Mesodermal cell (in vitro differentiated cells): ENCODE data around the gene LRP1B.
"Not testable (repeated sequence)": the region's sequence is repeated elsewhere in the genome, so short reads cannot be mapped to it uniquely, and the experiment has no call there.

Experiments used
- H3K27ac ChIP-seq: 2 replicates; pipeline ENCODE4 v1.7.0; 2013; ENCODE audit warnings: mild to moderate bottlenecking, low read depth, low read length, moderate library complexity; ENCODE audit not compliant: severe bottlenecking
- H3K36me3 ChIP-seq: 2 replicates; pipeline ENCODE4 v1.7.1; 2013; ENCODE audit warnings: mild to moderate bottlenecking, low read length, moderate library complexity; ENCODE audit not compliant: control insufficient read depth, insufficient read depth
- H3K4me1 ChIP-seq: one replicate; pipeline ENCODE4 v1.7.1; 2013; ENCODE audit warnings: mild to moderate bottlenecking, low read length; ENCODE audit not compliant: insufficient read depth, control insufficient read depth, poor library complexity, severe bottlenecking
- H3K4me3 ChIP-seq: 2 replicates; pipeline ENCODE4 v1.7.0; 2013; ENCODE audit warnings: low read length, control low read depth, mild to moderate bottlenecking; ENCODE audit not compliant: insufficient read depth, poor library complexity, severe bottlenecking; ENCODE audit errors: extremely low read depth
- H3K9me3 ChIP-seq: 2 replicates; pipeline ENCODE4 v1.7.1; 2013; ENCODE audit warnings: mild to moderate bottlenecking, low read length, moderate library complexity; ENCODE audit not compliant: control insufficient read depth
- WGBS, 2 experiments: methylation state at CpG; one replicate each; pipeline ENCODE4 v1.1.5; 2013; ENCODE audit warnings: missing lambda C conversion rate in 2 of 2; ENCODE audit not compliant: insufficient coverage in 2 of 2; 5-methylcytosine and 5-hydroxymethylcytosine counted together

The LRP1B gene

DNA sequence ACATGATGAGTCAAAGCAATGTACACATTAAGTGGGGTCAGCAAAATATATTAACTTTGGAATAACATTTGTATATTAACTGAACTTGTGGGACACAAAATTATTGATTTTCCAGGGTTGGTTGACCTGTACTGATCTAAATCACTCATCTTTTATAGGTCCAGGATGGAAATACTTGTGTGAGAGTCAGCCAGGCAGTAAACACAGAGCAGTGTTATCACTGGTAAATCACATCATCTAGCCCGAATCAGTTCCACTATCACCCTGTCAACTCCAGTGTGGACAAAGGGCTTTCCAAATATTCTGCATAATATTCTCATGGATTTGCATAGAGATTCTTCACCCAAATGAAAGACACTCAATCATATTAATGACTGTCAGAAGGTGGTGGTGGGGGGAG is 295.7 kb downstream of the LRP1B start:
- H3K27ac ChIP-seq = no peak overlapping the region
- H3K9me3 ChIP-seq = no peaks in the 10 kb centered on the region
- 100% methylated on average over 1 of the region's 1 CpG; no CpG with 5 or more reads in 1 of the 2 experiments for WGBS, 2 experiments
- no peaks in the 10 kb centered on the region for H3K4me1 ChIP-seq
- H3K4me3 ChIP-seq = no peak overlapping the region
- H3K36me3 ChIP-seq = no peaks in the 10 kb centered on the region

DNA sequence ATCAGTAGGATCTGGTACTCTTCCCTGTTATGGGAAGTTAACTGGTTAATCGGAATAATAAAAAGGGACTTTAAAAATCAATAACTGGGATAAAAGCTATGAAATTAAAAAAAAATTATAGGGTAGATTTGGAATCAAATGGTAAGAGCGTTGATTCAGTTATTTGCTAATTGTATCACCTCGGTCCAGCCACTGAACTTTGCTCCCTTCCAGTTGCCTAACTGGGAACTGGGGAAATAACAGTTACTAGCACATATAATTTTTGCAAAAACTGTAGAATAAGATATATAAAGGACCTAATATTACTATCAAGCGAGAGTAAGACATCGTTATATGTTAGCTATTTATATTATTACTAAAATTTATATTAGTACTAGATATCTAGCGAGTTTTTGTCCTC is 302.1 kb downstream of the LRP1B start:
- H3K4me1 ChIP-seq = no peaks in the 10 kb centered on the region
- no peak overlapping the region for H3K4me3 ChIP-seq
- H3K27ac ChIP-seq = no peak overlapping the region
- WGBS, 2 experiments = 71 to 100% methylated on average over 1 to 2 of the region's 6 CpGs
- H3K36me3 ChIP-seq = no peaks in the 10 kb centered on the region
- H3K9me3 ChIP-seq = no peaks in the 10 kb centered on the region

DNA sequence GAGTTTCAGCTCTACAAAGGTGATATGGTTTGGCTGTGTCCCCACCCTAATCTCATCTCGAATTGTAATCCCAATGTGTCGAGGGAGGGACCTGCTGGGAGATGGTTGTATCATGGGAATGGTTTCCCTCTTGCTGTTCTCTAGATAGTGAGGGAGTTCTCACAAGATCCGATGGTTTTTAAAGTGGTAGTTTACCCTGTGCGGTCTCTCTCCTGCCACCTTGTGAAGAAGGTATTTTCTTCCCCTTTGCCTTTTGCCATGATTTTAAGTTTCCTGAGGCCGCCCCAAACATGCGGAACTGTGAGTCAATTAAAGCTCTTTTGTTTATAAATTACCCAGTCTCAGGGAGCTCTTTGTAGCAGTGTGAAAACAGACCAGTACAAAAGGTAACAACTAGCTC is 306.0 kb downstream of the LRP1B start:
- H3K27ac ChIP-seq = no peak overlapping the region
- no peak overlapping the region for H3K4me3 ChIP-seq
- H3K4me1 ChIP-seq = no peaks in the 10 kb centered on the region
- 93% methylated on average over 4 of the region's 6 CpGs; no CpG with 5 or more reads in 1 of the 2 experiments for WGBS, 2 experiments
- no peaks in the 10 kb centered on the region for H3K36me3 ChIP-seq
- no peaks in the 10 kb centered on the region for H3K9me3 ChIP-seq

DNA sequence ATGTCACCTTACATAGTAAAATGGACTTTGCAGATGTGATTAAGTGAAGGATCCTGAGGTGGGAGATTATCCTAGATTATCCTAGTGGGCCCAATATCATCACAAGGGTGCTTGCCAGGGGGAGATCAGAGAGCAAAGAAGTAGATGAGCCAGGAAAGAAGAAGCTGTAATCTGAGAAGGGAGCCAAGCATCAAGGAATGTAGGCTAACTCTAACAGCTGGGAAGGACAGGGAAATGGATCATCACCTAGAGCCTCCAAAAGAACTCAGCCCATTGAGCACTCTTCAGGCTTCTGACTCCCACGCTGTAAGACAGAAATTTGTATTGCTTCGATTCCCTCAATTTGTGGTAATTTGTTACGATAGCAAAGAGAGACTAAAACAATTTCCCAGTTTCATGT is 309.9 kb downstream of the LRP1B start:
- H3K27ac ChIP-seq = no peak overlapping the region
- H3K36me3 ChIP-seq = no peaks in the 10 kb centered on the region
- no peaks in the 10 kb centered on the region for H3K9me3 ChIP-seq
- 66 to 100% methylated on average over 1 to 2 of the region's 3 CpGs for WGBS, 2 experiments
- no peaks in the 10 kb centered on the region for H3K4me1 ChIP-seq
- H3K4me3 ChIP-seq = no peak overlapping the region

DNA sequence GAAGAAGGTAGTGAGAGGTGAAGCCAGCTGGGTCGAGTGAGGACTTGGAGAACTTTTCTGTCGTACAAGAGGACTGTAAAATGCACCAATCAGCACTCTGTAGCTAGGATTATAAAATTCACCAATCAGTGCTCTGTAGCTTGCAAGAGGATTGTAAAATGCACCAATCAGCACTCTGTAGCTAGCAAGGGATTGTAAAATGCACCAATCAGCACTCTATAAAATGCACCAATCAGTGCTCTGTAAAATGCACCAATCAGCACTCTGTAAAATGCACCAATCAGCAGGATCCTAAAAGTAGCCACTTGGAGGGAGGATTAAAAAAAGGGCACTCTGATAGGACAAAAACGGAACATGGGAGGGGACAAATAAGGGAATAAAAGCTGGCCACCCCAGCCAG is 315.5 kb downstream of the LRP1B start:
- H3K36me3 ChIP-seq, H3K4me3 ChIP-seq, H3K27ac ChIP-seq, H3K4me1 ChIP-seq, H3K9me3 ChIP-seq: not testable (repeated sequence)
- WGBS, 2 experiments = 79% methylated on average over 3 of the region's 3 CpGs; no CpG with 5 or more reads in 1 of the 2 experiments

DNA sequence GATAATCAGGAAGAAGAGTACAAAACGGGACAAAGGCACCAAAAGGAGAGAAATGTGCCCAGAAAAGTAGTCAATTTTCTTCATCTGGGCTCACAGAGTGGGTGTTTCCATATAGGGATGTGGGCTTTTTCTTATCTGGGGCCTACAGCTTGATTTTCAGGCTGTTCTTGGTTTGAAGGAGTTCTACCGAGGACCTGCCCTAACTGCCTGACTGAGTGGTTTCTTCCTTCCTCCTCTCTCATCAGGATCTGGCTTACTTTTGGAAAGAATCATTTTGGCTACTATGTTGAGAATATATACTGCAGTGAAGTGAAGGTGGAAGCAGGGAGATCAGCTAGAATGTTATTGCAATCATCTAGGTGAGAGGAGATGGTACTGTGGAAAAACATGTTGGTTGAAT is 316.7 kb downstream of the LRP1B start:
- Histone ChIP-seq H3K4me3 (no peak overlapping the region), H3K9me3 (peaks cover 10% of the 10 kb centered on the region)

DNA sequence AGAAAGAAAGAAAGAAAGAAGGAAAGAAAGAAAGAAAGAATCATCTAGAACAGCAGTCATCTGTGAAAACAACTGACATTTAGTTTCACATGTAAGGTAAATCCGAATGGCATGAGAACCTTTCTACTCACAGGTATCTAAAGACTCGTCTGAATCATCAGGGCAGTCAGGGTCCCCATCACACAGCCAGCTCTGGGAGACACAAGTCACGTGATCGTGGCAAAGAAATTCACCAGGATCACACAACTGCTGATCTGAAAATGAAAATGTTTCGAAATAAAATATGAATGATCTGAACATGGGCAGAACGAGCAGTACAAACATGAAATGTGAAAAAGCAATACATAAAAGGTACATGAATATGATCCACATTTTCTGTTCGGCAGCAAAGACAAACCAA is 320.7 kb downstream of the LRP1B start:
- no peak overlapping the region for H3K4me3 ChIP-seq
- H3K4me1 ChIP-seq = no peaks in the 10 kb centered on the region
- 70 to 87% methylated on average over 3 to 4 of the region's 7 CpGs for WGBS, 2 experiments
- no peaks in the 10 kb centered on the region for H3K36me3 ChIP-seq
- H3K27ac ChIP-seq = no peak overlapping the region
- H3K9me3 ChIP-seq = peaks cover 10% of the 10 kb centered on the region

More for the DNA sequence above, 316.7 kb downstream of the LRP1B start:
- Histone ChIP-seq H3K4me1 (no peaks in the 10 kb centered on the region), H3K27ac (no peak overlapping the region), H3K36me3 (no peaks in the 10 kb centered on the region)
- WGBS, 2 experiments = 70 to 100% methylated on average over 1 of the region's 2 CpGs

DNA sequence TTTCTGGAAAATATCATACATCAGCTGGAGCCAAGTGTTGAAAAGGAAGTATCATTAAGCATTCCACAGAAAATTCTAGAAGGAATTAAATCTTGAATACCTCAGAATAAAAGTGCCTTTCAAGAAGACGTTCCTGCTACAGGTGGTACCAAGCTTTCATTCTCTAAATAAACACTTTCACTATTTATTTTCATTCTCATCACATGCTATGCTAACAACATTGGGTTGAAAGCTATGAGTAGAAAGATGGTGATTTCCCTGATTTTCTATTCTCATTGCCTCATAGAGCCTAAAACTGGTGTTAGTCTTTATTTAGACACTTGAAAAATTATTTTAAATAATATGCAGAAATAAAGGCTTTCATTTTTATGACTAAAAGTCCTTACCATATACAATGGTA is 324.7 kb downstream of the LRP1B start:
- Histone ChIP-seq H3K4me1 (no peaks in the 10 kb centered on the region), H3K36me3 (no peaks in the 10 kb centered on the region), H3K27ac (no peak overlapping the region), H3K4me3 (no peak overlapping the region), H3K9me3 (no peaks in the 10 kb centered on the region)
- 67% methylated on average over 1 of the region's 1 CpG; no CpG with 5 or more reads in 1 of the 2 experiments for WGBS, 2 experiments

DNA sequence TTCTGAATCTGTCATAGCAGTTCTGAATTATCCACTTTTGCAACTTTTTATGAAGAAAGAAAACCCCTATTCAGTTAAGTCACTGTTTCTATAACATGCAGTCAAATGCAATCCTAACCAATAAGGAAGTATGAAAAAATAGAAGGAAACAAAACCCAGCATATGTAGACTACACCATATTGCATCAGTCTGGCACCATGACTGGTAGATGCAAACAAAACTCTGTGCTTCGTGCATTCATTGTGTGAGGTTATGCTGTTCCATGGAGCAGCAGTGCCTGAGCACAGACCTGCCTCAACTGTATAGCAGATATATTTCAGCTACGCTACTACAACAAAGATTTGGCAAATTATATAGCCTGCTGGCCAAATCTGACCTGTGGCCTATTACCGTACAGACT is 325.5 kb downstream of the LRP1B start:
- no peaks in the 10 kb centered on the region for H3K36me3 ChIP-seq
- 92 to 95% methylated on average over 2 to 3 of the region's 3 CpGs for WGBS, 2 experiments
- no peak overlapping the region for H3K4me3 ChIP-seq
- H3K27ac ChIP-seq = no peak overlapping the region
- no peaks in the 10 kb centered on the region for H3K4me1 ChIP-seq
- no peaks in the 10 kb centered on the region for H3K9me3 ChIP-seq

DNA sequence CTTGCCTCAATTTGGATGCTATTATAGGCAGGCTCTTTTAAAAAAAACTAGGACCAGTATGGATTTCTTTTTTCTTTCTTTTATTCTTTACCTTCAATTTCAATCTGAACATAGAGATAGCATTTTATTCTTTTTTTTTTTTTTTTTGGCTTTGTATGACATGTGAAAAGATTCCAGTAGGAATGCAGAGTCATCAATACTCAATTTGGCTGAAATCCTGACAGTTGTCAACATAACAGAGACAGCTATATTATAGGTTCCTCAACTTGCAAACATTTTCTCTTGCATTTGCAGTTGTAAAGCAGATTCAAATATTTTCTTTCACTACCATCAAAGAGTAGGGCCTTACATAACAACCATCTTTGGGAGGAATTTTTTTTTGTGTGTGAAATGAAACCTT is 334.4 kb downstream of the LRP1B start:
- H3K27ac ChIP-seq = no peak overlapping the region
- H3K36me3 ChIP-seq = no peaks in the 10 kb centered on the region
- H3K9me3 ChIP-seq = no peaks in the 10 kb centered on the region
- no peaks in the 10 kb centered on the region for H3K4me1 ChIP-seq
- H3K4me3 ChIP-seq = no peak overlapping the region

DNA sequence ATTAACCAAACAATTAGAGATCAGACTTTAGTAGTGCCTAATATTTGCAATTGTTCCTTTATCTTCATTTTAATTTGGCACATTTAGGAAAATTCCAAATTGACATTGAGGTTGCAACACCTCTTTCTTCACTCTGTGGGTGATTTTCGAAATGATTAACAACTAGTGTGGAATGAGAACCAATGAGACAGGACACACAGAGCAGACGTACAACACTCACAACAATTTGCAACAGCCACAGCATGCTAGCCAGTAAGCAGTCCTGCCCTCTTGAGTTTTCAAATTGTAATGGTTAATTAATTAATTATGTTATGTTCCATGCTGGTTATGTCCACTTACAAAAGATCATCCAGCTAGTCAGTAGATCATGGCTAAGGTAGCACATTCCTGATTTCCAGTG is 339.3 kb downstream of the LRP1B start:
- WGBS, 2 experiments = no CpG with 5 or more reads among the region's 2 CpGs
- Histone ChIP-seq H3K4me3 (no peak overlapping the region), H3K27ac (no peak overlapping the region), H3K9me3 (no peaks in the 10 kb centered on the region), H3K36me3 (no peaks in the 10 kb centered on the region), H3K4me1 (no peaks in the 10 kb centered on the region)

DNA sequence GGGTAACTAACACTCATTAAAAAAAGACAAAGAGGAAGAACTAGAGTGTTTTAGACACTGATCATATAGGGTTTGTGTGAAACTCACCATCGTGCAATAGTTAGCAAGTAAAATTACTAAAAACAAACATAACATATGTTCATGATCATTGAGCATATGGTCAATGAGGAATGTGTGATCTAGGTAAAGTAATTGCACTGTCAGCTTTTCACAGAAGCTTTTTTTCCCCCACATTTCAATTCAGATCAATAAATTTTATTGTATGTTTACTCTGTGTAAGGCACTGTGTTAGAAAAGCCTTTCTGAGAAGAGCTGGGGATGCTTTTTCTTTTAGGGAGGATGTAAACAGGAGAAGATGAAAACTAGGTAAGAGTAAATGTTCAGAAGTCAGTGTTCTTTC is 348.2 kb downstream of the LRP1B start:
- Histone ChIP-seq H3K4me1 (no peaks in the 10 kb centered on the region), H3K9me3 (no peaks in the 10 kb centered on the region), H3K36me3 (no peaks in the 10 kb centered on the region), H3K27ac (no peak overlapping the region), H3K4me3 (no peak overlapping the region)
- WGBS, 2 experiments = no CpG with 5 or more reads among the region's 1 CpG
